Ovary (tissue), 3 donors: ENCODE data around the gene LRRC75A.

Experiments used
- CTCF ChIP-seq, 3 donors: fragments of 450-650 bp in 2 of 3; fragments of 200-600 bp in 1 of 3; IDR thresholded peaks; one replicate each; pipeline versions ENCODE4 v1.5.1 to v1.8.0; 2016 to 2022; ENCODE audit warnings: antibody characterized with exemption in 3 of 3, mild to moderate bottlenecking in 1 of 3
- POLR2A ChIP-seq: fragments of 450-650 bp; IDR thresholded peaks from one replicate; pipeline ENCODE4 v1.6.1; 2017; ENCODE audit warnings: antibody characterized with exemption, mild to moderate bottlenecking, moderate library complexity
- donor health status: DM: no; HTN: no; CAD: no.

DNA sequence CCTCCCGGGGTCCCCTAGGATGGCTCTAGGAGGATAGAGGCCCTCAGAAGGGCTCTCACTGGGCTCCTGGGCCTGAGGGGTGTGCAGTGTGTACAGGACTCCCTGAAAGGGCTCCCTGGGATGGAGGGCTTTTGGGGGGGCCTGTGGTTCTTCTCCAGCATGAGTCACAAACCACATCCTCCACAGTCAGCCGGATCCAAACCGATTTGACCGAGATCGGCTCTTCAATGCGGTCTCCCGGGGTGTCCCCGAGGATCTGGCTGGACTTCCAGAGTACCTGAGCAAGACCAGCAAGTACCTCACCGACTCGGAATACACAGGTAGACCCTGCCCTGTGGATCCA is 72.1 kb downstream of the LRRC75A start:
- TF ChIP-seq POLR2A (no peak), CTCF (IDR thresholded peaks at IDR 0.05) (no peak)
